ENCODE results near the gene GRID1.
A peak's percentile ranks its signal among the peaks of the same experiment; 100 is the strongest.

The GRID1 gene

DNA sequence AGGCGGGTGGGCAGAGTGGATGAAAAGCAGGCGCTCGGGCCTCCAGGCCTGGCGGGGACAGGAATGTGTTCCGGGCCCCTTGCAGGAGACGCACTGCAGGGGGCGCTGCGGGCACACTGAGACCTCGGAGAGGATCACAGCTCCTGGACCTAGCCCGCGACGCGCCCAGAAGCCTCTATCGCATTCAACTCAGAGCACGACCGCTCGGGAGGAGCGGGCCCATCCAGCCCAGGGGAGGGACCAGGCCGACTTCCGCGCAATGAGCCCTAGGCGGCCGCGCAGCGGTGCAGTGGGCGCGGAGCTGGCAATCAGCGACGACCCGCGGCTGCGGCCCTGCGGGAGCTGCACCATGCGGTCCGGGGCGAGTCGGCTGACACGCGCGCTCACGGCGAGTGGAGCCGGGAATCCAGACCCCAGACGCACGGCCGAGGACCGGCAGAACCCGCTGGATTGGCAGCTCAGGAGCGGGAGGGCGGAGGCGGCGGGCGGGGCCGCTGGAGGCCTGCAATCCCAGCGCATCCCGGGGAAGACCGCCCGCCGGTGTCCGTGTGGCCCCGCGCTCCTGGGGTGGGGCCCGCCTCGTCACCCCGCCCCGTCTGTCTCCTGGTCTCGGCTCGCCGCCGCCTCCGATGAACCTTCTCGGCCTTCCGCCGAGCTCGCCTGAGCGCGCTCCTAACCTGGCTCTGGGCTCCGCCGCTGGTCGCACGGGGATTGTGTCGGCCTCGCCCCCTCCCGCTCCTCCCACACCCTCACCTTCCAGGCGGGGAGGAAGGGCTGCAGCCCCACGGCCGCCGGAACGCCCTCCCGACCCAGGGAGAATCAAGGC, 33.5 kb upstream of the GRID1 start (continued):
- TF ChIP-seq, protein P1, sequence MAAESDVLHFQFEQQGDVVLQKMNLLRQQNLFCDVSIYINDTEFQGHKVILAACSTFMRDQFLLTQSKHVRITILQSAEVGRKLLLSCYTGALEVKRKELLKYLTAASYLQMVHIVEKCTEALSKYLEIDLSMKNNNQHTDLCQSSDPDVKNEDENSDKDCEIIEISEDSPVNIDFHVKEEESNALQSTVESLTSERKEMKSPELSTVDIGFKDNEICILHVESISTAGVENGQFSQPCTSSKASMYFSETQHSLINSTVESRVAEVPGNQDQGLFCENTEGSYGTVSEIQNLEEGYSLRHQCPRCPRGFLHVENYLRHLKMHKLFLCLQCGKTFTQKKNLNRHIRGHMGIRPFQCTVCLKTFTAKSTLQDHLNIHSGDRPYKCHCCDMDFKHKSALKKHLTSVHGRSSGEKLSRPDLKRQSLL (tag by site-specific recombination; IDR thresholded peaks at IDR 0.05), result peak; percentile 97
- 0 out of 2 replicates have a peak, but pooled peaks have one; percentile 55 for TF ChIP-seq MZF1 (tag by site-specific recombination; IDR thresholded peaks at IDR 0.05; ENCODE audit: borderline replicate concordance)
- TF ChIP-seq ZNF529 (tag by site-specific recombination; IDR thresholded peaks at IDR 0.05; ENCODE audit: insufficient replicate concordance), result no peak
- peak; percentile 91 for TF ChIP-seq SP3 (tag by site-specific recombination; IDR thresholded peaks at IDR 0.05)
- TF ChIP-seq SP7 (tag by site-specific recombination; IDR thresholded peaks at IDR 0.05), result peak; percentile 68
- TF ChIP-seq ZNF768 (tag by site-specific recombination; IDR thresholded peaks at IDR 0.05), result no peak
- TF ChIP-seq ZBTB17 (tag by site-specific recombination; IDR thresholded peaks at IDR 0.05), result peak; percentile 100
- TF ChIP-seq, protein P2, sequence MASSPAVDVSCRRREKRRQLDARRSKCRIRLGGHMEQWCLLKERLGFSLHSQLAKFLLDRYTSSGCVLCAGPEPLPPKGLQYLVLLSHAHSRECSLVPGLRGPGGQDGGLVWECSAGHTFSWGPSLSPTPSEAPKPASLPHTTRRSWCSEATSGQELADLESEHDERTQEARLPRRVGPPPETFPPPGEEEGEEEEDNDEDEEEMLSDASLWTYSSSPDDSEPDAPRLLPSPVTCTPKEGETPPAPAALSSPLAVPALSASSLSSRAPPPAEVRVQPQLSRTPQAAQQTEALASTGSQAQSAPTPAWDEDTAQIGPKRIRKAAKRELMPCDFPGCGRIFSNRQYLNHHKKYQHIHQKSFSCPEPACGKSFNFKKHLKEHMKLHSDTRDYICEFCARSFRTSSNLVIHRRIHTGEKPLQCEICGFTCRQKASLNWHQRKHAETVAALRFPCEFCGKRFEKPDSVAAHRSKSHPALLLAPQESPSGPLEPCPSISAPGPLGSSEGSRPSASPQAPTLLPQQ (tag by site-specific recombination; IDR thresholded peaks at IDR 0.05), result peak; percentile 99
- TF ChIP-seq, protein P3, sequence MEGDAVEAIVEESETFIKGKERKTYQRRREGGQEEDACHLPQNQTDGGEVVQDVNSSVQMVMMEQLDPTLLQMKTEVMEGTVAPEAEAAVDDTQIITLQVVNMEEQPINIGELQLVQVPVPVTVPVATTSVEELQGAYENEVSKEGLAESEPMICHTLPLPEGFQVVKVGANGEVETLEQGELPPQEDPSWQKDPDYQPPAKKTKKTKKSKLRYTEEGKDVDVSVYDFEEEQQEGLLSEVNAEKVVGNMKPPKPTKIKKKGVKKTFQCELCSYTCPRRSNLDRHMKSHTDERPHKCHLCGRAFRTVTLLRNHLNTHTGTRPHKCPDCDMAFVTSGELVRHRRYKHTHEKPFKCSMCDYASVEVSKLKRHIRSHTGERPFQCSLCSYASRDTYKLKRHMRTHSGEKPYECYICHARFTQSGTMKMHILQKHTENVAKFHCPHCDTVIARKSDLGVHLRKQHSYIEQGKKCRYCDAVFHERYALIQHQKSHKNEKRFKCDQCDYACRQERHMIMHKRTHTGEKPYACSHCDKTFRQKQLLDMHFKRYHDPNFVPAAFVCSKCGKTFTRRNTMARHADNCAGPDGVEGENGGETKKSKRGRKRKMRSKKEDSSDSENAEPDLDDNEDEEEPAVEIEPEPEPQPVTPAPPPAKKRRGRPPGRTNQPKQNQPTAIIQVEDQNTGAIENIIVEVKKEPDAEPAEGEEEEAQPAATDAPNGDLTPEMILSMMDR (tag by site-specific recombination; IDR thresholded peaks at IDR 0.05), result peak; percentile 98
- TF ChIP-seq ZNF521 (tag by site-specific recombination; IDR thresholded peaks at IDR 0.05), result no peak
- peak; percentile 88; the same call in 1 of the 2 replicates for TF ChIP-seq ZNF501 (tag by site-specific recombination; IDR thresholded peaks at IDR 0.05)
- TF ChIP-seq, protein P4, sequence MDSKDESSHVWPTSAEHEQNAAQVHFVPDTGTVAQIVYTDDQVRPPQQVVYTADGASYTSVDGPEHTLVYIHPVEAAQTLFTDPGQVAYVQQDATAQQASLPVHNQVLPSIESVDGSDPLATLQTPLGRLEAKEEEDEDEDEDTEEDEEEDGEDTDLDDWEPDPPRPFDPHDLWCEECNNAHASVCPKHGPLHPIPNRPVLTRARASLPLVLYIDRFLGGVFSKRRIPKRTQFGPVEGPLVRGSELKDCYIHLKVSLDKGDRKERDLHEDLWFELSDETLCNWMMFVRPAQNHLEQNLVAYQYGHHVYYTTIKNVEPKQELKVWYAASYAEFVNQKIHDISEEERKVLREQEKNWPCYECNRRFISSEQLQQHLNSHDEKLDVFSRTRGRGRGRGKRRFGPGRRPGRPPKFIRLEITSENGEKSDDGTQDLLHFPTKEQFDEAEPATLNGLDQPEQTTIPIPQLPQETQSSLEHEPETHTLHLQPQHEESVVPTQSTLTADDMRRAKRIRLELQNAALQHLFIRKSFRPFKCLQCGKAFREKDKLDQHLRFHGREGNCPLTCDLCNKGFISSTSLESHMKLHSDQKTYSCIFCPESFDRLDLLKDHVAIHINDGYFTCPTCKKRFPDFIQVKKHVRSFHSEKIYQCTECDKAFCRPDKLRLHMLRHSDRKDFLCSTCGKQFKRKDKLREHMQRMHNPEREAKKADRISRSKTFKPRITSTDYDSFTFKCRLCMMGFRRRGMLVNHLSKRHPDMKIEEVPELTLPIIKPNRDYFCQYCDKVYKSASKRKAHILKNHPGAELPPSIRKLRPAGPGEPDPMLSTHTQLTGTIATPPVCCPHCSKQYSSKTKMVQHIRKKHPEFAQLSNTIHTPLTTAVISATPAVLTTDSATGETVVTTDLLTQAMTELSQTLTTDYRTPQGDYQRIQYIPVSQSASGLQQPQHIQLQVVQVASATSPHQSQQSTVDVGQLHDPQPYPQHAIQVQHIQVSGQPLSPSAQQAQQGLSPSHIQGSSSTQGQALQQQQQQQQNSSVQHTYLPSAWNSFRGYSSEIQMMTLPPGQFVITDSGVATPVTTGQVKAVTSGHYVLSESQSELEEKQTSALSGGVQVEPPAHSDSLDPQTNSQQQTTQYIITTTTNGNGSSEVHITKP (tag by site-specific recombination; IDR thresholded peaks at IDR 0.05), result peak; percentile 78
- no peak for TF ChIP-seq ZNF10 (tag by site-specific recombination; IDR thresholded peaks at IDR 0.05)
- TF ChIP-seq, protein P5, sequence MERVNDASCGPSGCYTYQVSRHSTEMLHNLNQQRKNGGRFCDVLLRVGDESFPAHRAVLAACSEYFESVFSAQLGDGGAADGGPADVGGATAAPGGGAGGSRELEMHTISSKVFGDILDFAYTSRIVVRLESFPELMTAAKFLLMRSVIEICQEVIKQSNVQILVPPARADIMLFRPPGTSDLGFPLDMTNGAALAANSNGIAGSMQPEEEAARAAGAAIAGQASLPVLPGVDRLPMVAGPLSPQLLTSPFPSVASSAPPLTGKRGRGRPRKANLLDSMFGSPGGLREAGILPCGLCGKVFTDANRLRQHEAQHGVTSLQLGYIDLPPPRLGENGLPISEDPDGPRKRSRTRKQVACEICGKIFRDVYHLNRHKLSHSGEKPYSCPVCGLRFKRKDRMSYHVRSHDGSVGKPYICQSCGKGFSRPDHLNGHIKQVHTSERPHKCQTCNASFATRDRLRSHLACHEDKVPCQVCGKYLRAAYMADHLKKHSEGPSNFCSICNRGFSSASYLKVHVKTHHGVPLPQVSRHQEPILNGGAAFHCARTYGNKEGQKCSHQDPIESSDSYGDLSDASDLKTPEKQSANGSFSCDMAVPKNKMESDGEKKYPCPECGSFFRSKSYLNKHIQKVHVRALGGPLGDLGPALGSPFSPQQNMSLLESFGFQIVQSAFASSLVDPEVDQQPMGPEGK (tag by site-specific recombination; IDR thresholded peaks at IDR 0.05), result peak; percentile 56; the same call in 1 of the 2 replicates
- TF ChIP-seq, protein P6, sequence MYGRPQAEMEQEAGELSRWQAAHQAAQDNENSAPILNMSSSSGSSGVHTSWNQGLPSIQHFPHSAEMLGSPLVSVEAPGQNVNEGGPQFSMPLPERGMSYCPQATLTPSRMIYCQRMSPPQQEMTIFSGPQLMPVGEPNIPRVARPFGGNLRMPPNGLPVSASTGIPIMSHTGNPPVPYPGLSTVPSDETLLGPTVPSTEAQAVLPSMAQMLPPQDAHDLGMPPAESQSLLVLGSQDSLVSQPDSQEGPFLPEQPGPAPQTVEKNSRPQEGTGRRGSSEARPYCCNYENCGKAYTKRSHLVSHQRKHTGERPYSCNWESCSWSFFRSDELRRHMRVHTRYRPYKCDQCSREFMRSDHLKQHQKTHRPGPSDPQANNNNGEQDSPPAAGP (tag by site-specific recombination; IDR thresholded peaks at IDR 0.05), result peak; percentile 82
- no peak for TF ChIP-seq ZSCAN16 (tag by site-specific recombination; IDR thresholded peaks at IDR 0.05)
- TF ChIP-seq, protein P7, sequence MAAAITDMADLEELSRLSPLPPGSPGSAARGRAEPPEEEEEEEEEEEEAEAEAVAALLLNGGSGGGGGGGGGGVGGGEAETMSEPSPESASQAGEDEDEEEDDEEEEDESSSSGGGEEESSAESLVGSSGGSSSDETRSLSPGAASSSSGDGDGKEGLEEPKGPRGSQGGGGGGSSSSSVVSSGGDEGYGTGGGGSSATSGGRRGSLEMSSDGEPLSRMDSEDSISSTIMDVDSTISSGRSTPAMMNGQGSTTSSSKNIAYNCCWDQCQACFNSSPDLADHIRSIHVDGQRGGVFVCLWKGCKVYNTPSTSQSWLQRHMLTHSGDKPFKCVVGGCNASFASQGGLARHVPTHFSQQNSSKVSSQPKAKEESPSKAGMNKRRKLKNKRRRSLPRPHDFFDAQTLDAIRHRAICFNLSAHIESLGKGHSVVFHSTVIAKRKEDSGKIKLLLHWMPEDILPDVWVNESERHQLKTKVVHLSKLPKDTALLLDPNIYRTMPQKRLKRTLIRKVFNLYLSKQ (tag by site-specific recombination; IDR thresholded peaks at IDR 0.05; ENCODE audit: borderline replicate concordance), result no peak
- TF ChIP-seq ZNF211 (tag by site-specific recombination; IDR thresholded peaks at IDR 0.05; ENCODE audit: low read depth), result no peak
- no peak for TF ChIP-seq ZNF510 (tag by site-specific recombination; IDR thresholded peaks at IDR 0.05; ENCODE audit: insufficient replicate concordance)
- TF ChIP-seq, protein P8, sequence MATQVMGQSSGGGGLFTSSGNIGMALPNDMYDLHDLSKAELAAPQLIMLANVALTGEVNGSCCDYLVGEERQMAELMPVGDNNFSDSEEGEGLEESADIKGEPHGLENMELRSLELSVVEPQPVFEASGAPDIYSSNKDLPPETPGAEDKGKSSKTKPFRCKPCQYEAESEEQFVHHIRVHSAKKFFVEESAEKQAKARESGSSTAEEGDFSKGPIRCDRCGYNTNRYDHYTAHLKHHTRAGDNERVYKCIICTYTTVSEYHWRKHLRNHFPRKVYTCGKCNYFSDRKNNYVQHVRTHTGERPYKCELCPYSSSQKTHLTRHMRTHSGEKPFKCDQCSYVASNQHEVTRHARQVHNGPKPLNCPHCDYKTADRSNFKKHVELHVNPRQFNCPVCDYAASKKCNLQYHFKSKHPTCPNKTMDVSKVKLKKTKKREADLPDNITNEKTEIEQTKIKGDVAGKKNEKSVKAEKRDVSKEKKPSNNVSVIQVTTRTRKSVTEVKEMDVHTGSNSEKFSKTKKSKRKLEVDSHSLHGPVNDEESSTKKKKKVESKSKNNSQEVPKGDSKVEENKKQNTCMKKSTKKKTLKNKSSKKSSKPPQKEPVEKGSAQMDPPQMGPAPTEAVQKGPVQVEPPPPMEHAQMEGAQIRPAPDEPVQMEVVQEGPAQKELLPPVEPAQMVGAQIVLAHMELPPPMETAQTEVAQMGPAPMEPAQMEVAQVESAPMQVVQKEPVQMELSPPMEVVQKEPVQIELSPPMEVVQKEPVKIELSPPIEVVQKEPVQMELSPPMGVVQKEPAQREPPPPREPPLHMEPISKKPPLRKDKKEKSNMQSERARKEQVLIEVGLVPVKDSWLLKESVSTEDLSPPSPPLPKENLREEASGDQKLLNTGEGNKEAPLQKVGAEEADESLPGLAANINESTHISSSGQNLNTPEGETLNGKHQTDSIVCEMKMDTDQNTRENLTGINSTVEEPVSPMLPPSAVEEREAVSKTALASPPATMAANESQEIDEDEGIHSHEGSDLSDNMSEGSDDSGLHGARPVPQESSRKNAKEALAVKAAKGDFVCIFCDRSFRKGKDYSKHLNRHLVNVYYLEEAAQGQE (tag by site-specific recombination; IDR thresholded peaks at IDR 0.05), result peak; percentile 48; the same call in 1 of the 2 replicates
- no peak for TF ChIP-seq HOXD13 (CRISPR knock-in tag; IDR thresholded peaks at IDR 0.05; ENCODE audit: borderline replicate concordance)
